DMS79 treated with DMSO at 0.1 percent for 48 hours (cell line): Measurements from ENCODE around the gene STX3.
"Not testable (repeated sequence)": the region's sequence is repeated elsewhere in the genome, so short reads cannot be mapped to it uniquely, and the experiment has no call there.

ENCODE experiments used
- DNase-seq: peaks from one replicate; lab custom pipeline; 2025; lab: John Stamatoyannopoulos, UW

STX3 gene

DNA sequence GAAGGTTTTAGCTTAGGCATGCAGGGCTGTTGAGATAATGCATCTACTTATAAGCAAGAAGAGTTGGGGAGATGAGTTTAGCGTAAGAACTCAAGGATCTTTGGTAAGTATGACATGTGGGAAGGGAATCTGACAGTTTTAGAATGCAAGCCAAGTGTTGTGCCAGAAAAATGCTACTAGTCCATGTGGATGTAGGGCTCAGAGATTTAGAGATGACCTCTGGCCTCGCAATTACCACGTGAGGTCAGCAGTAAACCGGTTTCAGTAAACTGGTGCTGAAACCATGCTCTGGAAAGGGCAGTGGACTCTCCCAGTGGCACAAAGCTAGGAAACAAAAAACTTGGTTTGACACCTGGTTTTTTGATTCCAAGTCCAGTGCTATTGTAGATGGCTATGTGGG lies 36.5 kb downstream of the STX3 start:
- no peak for DNase-seq

- no peak for DNase-seq
These were observed 37.3 kb downstream of the STX3 start for GRCh38 chr11:59792507-59792906.

DNA sequence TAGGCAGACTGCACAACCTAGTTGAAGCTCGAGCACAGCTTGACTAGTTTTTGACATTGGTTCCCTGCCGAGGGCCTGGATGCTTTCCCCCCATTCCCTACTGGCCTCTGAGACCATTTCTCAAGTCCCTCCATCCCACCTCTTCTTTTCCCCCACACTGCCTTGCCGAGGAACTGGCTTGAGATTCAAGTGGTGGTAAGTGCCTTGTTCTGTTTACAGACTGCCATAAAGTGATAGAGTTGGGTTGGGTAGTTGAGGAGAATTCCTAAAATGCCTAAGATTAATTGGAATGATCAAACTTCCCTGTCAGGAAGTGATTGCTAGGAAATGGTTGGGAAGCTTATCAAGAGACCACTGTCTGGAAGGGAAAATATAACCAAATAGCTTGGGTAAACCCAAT lies 39.2 kb downstream of the STX3 start:
- no peak for DNase-seq

GRCh38 chr11:59800390-59801025 lies 45.3 kb downstream of the STX3 start:
- no peak for DNase-seq

DNA sequence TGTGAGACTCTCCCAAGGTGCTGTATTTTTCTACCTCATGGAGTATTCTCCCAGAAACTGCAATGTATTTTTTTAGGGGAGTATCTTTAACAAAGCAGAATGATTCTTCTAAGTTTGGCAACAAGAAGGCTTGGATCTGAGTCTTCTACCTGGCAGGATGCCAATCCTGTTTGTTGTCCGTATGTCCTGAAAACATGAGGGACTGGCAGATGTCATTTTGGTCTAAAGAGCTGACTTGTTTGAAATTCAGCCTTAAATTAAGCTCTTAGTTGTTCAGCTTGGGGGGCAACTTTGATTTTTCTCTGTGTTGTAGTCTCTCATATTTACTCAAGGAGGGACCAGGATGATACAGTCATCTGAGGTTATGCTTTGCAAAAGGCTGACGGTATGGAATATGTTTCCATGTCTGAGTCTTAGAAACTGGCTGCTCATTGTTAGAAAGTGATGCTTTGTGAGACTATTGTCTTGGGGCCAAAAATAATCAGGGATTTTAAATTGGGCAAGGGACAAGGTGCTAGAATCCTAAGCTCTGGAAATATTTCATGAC lies 46.1 kb downstream of the STX3 start:
- DNase-seq: no peak

GRCh38 chr11:59801981-59802638 lies 46.9 kb downstream of the STX3 start:
- no peak for DNase-seq

DNA sequence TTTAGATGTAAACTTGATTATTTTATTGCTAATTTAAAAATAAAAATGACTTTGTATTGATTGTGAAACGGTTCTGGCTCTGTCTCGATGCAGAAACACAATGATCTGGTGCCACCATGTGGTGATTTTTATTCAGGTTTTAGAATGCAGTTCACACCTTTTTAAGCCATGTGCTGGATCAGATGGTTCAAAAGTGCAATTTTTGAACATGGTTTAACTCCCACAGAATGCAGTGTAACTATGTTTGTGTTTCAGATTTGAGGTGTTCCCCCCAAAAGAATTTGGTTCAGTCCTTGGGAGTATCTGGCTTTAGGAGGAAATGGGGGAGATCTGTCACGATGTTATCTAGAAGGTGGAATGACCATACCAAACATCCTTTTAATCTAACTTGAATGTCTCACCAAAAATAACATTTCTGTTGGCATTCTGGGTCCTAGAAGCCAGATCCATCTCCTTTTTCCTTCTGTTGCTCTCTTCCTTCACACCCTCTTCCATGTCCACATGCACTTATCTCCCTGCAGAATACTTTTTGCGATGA lies 47.5 kb downstream of the STX3 start:
- peak; percentile 28 for DNase-seq

DNA sequence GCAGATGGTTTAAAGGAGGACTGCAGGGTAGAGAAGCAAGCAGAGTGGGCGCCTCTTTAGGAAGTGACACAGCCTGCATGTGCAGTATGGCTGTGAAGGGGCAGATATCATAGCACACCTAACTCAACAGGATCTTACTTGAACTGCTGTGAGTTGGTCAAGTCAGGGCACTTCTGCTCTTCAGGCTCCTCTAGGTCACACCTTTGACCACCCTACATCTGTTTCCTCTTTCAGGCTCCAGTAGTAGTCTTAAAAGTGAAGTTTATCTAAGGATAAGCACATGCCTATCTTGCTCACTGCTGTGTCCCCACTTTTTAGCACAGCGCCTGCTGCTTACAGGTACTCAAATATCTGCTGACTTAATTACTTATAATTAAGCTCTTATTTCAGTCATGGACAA lies 48.9 kb downstream of the STX3 start:
- no peak for DNase-seq

- no peak for DNase-seq
These were observed 52.0 kb downstream of the STX3 start for GRCh38 chr11:59807047-59807610.

GRCh38 chr11:59810189-59810910 lies 55.2 kb downstream of the STX3 start, which contains the start of gene MRPL16:
Gene MRPL16 (minus strand): TSS chr11:59810778. CDS start chr11:59810658, 120 bp downstream.
- DNase-seq: peak; percentile 88

DNA sequence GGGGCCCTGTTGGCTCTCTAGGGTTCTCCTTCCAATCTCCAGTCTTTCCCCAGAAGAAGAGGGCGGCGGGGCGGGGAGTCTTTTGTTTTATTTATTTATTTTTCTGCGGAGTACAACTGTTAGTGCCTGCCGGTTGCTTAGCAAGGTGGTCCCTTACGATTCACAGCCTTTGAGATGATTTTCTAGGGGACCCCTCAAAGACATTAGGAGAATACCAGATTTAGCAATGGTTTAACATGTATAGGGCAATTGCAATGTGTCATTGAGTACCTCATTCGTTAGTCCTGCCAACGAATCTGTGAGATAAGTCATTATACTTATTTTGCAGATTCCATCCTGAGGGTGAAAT lies 55.7 kb downstream of the STX3 start:
- DNase-seq: no peak

GRCh38 chr11:59812220-59812619 lies 57.0 kb downstream of the STX3 start:
- DNase-seq: no peak

- no peak for DNase-seq
These were observed 58.2 kb downstream of the STX3 start for GRCh38 chr11:59813364-59813763.

DNA sequence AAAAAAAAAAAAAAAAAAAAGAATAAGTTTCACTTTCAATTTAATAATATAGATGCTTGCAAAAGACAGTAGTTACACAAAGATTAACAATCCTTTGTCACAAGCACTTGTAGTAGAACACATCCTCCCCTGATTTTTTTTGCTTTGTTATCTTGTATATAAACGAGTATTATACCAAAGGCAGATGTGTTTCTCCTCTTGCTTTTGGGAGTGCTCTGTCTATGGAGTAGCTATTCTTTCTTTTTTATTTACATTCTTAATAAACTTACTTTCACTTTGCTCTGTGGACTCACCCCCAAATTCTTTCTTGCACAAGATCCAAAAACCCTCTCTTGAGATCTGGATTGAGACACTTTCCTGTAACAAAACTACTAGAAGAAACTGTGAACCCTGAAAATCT lies 58.8 kb downstream of the STX3 start:
- DNase-seq: no peak

GRCh38 chr11:59815754-59816153 lies 60.6 kb downstream of the STX3 start:
- DNase-seq: no peak

DNA sequence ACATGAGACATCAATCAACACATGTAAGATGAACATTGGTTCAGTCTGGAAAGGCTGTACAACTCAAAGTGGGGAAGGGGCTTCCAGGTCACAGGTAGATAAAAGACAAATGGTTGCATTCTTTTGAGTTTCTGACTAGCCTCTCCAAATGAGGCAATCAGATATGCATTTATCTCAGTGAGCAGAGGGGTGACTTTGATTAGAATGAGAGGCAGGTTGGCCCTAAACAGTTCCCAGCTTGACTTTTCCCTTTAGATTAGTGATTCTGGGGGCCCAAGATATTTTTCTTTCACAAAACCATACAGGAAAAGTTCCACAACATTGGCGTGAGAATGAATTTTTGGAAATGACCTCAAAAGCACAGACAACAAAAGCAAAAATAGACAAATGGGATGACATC lies 61.3 kb downstream of the STX3 start:
- DNase-seq: not testable (repeated sequence)

- no peak for DNase-seq
These were observed 63.4 kb downstream of the STX3 start for GRCh38 chr11:59818572-59818971.

- DNase-seq: no peak
These were observed 67.9 kb downstream of the STX3 start for GRCh38 chr11:59822989-59823566.

DNA sequence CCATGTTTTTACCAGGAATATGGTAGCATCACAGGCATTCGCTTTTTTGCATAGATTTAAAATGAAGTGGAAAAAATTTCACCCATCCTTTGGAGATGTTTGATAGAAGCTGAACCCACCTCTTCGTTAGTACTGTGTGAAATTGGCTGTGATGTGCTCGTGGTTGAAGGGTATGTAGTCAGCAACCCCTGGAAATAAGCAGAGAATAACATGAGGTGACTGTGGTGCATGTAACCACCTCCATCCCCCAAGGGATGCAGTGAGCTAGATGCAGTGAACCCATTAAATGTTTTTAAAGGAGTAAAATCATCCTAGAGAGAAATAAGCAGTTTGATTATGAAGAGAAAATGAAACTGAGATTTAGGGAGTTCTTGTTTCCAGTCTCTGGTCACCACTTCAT lies 74.2 kb downstream of the STX3 start:
- DNase-seq: no peak

- no peak for DNase-seq
These were observed 78.4 kb downstream of the STX3 start for GRCh38 chr11:59833602-59834001.

GRCh38 chr11:59839615-59840014 lies 84.4 kb downstream of the STX3 start:
- no peak for DNase-seq

DNA sequence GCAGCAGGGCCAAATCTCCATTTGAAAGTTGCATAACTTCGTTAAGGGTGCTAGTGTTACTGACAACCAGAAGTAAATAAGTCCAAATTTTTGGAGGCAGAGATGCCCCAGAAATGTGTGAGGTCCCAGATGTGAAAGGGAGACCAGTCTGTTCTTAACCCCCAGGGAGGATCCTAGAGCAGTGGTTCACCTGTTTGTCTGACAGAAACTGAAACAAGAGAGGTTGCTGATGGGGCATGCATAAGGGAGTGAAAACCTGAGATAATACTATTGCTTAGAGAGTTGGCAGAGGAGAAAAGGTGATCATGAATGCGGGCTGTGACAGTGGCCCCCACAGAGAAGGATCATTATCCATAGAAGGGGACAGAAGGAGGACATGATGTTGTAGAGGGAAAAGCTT lies 86.3 kb downstream of the STX3 start:
- no peak for DNase-seq
